Immature natural killer cell (primary cell): Measurements from ENCODE around the gene FICD. TPM values are rescaled to one million over a fixed set of nuclear protein-coding genes. Genes with fewer than 3 reads are reported as not detected.

Experiments
- DNase-seq, 3 donors: peaks; one replicate each; pipeline ENCODE4 v3.0.0; 2022; ENCODE audit warnings: mixed read lengths in 1 of 3
- H3K27ac Mint-ChIP-seq, 6 donors: one replicate each; pipeline ENCODE4 v1.8.0; 2020; ENCODE audit warnings: mixed read lengths in 6 of 6, mild to moderate bottlenecking in 5 of 6, inconsistent platforms in 4 of 6, moderate library complexity in 3 of 6
- H3K27me3 Mint-ChIP-seq, 3 donors: one replicate each; pipeline ENCODE4 v1.8.0; 2020 to 2021; ENCODE audit warnings: low read depth in 3 of 3, mild to moderate bottlenecking in 3 of 3, mixed read lengths in 3 of 3, moderate library complexity in 3 of 3, inconsistent platforms in 1 of 3
- H3K36me3 Mint-ChIP-seq, 3 donors: one replicate each; pipeline ENCODE4 v1.8.0; 2020; ENCODE audit warnings: mixed read lengths in 3 of 3, inconsistent platforms in 2 of 3, mild to moderate bottlenecking in 2 of 3
- H3K4me1 Mint-ChIP-seq, 2 donors: one replicate each; pipeline ENCODE4 v1.8.0; 2020; ENCODE audit warnings: inconsistent platforms in 2 of 2, mild to moderate bottlenecking in 2 of 2, mixed read lengths in 2 of 2, moderate library complexity in 1 of 2
- H3K4me3 Mint-ChIP-seq, 5 donors: one replicate each; pipeline ENCODE4 v1.8.0; 2020; ENCODE audit warnings: mild to moderate bottlenecking in 5 of 5, mixed read lengths in 5 of 5, inconsistent platforms in 3 of 5, moderate library complexity in 3 of 5
- H3K9me3 Mint-ChIP-seq, 6 donors: one replicate each; pipeline ENCODE4 v1.8.0; 2020; ENCODE audit warnings: mild to moderate bottlenecking in 6 of 6, mixed read lengths in 6 of 6, inconsistent platforms in 4 of 6, moderate library complexity in 3 of 6
- polyA plus RNA-seq, 3 donors: library from polyadenylated mRNA; unstranded; fragments of 300-500 nt; fragmentation: Illumina TruSeq; gene quantifications; one replicate each; pipeline ENCODE4 v1.2.3, GENCODE V29; 2021

The FICD gene
- polyA plus RNA-seq, 3 donors from 2014 or later = 1.3 to 6.7 (median 2.3) TPM

DNA sequence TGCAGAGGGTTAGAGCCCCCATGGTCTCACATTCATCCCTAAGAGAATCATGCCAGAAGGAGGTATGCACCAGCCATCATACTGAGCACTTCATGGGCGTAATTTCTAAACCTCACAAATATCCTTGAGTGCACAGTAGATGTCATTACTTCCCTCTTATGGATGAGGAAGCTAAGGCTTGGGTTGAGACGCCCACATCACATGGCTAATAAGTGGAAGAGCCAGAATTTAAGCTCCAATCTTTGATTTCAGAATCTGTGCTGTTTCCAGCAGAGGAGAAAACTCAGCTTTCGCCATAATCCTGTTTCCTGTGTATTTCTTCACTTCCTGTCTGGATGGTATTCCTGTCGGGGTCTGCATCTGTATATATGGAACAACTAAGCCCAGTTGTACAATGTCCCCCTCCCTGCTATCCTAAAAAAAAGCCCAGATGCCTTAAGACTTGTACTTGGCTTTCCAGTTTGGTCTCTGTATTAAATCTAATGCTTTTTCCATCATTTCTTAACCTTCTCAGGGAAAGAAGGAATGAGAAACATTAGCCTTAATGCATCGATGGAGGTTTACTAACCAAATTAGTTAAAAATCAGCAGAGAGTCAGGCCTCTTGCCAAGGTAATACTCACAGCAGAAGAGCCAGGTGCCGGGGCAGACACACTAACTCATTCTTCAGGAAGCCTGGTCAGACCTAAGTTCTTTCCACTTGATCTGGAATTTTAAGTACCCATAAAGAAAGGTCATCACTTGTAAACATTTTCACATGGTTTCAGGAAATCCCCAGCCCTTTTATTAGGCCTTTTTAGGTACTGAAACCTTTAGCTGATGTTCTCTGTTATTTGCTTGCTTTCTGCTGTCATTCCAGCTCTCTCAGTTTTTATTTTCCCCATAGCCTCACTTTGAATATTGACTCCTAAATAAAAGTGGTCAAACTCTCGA, 52.6 kb downstream of the FICD start:
- H3K4me3 Mint-ChIP-seq = no peak overlapping the region
- no peaks in the 10 kb centered on the region for H3K9me3 Mint-ChIP-seq
- H3K36me3 Mint-ChIP-seq = peaks cover 7 to 49% (median 34%) of the 10 kb centered on the region in 3 donors
- no peak for DNase-seq
- no peak overlapping the region for H3K27ac Mint-ChIP-seq
- peaks cover 0 to 4% (median 0%) of the 10 kb centered on the region in 3 donors for H3K27me3 Mint-ChIP-seq
- peaks cover 13 to 15% of the 10 kb centered on the region in 2 donors for H3K4me1 Mint-ChIP-seq

DNA sequence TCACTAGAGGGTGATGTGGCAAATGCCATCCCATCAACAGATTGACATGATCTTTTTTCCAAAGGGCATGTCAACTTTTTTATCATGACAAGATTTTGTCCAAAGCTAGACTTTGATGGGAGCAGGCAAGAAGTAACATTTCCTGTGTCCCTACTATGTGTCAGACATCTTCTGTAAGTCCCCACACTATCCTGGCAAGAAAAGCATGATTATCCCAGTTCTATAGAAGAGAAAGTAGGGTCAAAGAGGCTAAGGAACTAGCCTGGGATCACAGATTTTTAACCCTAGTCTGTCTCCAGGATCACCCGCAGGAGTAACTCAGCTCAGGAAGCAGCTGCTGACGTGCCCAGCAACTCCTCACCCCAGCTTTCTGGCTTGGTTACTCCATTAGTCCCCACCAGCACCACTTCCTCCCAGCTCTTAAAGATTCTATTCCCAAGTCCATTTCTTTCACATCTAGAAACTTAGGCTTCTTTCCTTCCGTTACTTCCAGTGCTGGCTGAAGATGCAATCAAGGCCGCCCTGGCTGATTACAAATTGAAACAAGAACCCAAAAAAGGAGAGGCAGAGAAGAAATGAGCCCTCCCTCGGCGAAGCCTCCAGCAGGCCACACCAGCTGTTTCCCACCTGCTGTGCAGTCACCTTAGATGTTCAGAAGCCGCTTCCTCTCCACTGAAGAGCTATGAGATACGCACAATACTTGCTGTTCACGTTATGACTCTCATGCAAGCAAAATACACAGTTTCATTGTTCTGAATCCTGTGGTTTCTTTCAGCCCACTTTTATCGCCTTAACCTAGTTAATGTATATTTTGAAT, 53.5 kb downstream of the FICD start:
- H3K9me3 Mint-ChIP-seq = no peaks in the 10 kb centered on the region
- no peak for DNase-seq
- peaks cover 7 to 49% (median 34%) of the 10 kb centered on the region in 3 donors for H3K36me3 Mint-ChIP-seq
- H3K4me1 Mint-ChIP-seq = peaks cover 5 to 7% of the 10 kb centered on the region in 2 donors
- peak overlapping the region in 2 of 6 donors; percentile 44 to 62 for H3K27ac Mint-ChIP-seq
- H3K4me3 Mint-ChIP-seq = no peak overlapping the region
- H3K27me3 Mint-ChIP-seq = no peaks in the 10 kb centered on the region

Other genes with a start within 250 kb of the FICD start
- 10 to 100 TPM; 32.5 to 83.7 (median 49.6) TPM for gene CMKLR1, start 176.0 kb upstream of the FICD start, polyA plus RNA-seq
- 10 to 100 TPM; 21.5 to 51.1 (median 30.5) TPM for gene SART3, start 45.9 kb downstream of the FICD start, polyA plus RNA-seq
- 100 to 1,000 TPM; 159 to 211 (median 178) TPM for gene ISCU, start 47.3 kb downstream of the FICD start, polyA plus RNA-seq
- under 1 TPM in 1 of 3 donors, not detected in 2; 0.47 TPM for gene TMEM119, start 82.8 kb downstream of the FICD start, polyA plus RNA-seq
- gene SELPLG, start 118.6 kb downstream of the FICD start, polyA plus RNA-seq = 100 to 1,000 TPM; 429 to 815 (median 508) TPM
- gene CORO1C, start 216.2 kb downstream of the FICD start, polyA plus RNA-seq = 10 to 100 TPM; 31.8 to 80.0 (median 32.1) TPM